HG03025 (cell line): ENCODE measurements around the gene C10orf90.

Experiments used
- ATAC-seq: cut with Tn5 transposase; IDR thresholded peaks from one replicate; pipeline ENCODE4 v1.9.1; 2021; ENCODE audit warnings: mild to moderate bottlenecking, moderate library complexity; ENCODE audit not compliant: unreplicated experiment, low FRiP score

Gene C10orf90

DNA sequence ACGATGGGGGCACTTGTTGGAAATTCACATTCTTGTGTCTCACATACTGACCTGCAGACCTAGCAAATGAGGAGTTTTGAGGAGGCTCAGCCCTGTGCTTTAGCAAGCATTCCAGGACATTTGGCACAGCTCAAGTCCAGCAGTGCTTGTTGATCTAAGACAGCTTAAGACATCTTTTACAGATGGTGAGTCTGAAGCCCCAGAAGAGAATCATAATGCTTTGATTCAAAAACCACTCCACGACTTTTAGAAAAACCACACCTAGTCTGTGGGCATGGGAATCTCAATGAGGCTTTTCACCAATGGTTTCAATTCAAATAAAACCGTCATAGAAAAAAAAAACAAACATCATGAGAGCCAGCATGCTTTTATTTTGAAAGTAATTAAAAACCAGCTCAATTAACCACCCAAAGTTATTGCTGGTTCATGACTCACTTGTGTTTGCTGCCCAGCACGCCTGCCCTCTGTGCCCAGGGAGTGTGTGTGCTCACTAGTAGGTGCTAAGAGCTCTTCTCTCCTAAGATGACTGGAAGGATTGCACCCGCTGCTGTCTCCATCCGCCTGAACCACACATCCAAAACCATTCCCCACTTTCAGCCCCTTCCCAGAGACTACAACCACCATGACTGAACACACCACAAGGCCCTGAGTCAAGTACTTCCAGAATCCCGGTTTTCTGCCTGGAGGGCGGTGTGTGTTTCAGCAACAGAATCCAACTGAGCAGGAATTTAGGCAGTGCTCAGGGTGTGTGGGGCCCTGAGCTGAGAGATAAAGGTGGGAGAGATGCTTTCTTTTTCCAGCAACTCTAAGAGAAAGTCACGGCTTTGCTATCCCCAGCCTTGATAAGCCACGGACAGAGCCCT lies 152.0 kb downstream of the C10orf90 start:
- no peak for ATAC-seq

DNA sequence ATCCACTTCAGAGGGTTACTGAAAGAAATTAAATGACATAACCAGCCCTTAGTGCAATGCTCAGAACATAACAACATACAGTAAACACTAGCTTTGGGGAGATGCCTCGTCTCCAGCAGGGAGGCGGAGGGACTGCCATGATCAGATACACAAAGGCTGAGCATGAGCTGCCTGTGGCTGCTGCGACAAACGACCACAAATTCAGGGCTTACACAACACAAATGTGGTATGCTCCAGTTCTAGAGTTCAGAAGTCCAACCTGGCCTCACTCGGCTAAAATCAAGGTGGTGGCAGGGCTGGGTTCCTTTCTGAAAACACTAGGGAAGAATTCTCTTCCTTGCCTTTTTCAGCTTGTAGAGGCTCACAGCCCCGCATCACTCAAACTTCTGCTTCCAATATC lies 154.0 kb downstream of the C10orf90 start:
- ATAC-seq: no peak

DNA sequence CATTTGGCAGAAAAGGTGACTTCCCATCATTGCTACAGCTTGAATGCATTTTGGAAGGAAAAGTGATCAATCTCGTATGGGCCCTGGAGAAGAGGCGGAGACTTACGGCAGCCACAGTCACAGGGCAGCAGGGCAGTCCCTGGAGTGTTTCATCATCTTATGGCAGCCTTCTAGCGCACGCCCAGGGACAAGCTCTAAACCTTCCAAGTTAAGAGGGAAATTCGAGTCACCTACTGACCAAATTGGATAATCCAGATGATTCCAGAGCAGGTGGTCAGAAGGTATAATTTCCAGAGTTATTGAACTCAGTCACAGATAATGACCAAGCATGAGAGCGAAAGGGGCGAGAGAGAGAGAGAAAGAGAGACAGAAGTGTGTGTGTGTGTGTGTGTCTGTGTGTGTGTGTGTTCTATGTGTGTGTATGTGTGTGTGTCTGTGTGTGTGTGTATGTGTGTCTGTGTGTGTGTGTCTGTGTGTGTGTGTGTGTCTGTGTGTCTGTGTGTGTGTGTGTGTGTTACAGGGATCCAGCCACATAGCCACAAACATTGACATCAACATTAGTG lies 158.5 kb downstream of the C10orf90 start:
- no peak for ATAC-seq

DNA sequence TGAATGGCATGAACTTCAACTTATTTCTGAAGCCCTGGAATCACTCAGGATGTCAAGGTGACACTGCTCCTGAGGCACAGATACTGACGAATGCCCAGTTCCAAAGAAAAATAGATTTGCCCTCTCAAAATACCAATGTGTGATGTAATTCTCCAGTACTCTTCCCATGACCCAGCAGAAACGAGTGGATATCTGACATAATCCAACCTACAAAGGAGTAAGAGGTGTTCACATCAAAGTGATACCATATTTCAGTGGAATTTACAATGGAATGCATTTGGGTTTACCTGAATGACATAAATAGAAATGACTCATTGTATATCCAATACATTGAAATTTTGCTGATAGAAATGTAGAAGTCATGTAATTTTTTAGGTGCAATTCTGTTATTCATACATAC lies 161.3 kb downstream of the C10orf90 start:
- no peak for ATAC-seq

DNA sequence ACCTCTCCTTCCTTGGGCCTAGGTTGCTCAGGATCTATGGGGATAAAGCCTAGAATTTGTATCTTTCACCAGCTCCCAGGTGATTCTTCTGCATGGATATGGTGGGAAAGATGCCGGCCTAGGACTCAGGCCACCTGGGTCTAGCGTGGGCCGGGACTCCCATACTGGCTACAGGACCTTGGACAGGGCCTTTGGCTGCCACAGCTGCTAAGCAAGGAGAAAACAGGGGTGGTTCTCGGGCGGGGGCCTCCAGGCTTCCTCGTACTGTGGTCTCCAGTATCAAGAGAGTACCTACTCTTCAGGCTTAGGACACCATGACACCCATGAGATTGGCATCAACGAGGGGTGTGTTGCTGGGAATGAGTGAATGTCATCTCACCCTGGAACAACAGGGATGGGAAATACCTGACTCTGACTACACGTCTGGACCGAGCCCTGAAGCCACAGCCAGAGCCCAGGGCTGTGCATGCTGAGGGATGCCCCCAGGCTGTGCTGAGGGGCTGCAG lies 161.9 kb downstream of the C10orf90 start:
- ATAC-seq: no peak

DNA sequence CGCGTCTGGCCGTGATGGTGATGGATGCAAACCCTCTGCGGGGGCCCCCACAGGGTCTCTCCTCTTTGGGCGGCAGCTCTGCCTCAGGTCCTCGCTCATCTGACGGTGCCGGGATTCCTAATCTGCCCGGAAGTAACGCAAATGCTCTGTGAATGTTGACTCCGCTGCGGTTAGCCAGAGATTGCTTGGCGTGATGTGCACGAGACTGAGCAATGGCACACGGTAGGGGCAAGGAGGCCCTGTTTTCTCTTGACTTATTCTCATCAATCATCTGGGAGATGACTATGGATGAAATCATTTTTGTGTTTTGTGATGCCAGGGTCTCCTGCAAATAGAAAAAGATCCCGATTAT lies 165.8 kb downstream of the C10orf90 start:
- ATAC-seq: no peak

DNA sequence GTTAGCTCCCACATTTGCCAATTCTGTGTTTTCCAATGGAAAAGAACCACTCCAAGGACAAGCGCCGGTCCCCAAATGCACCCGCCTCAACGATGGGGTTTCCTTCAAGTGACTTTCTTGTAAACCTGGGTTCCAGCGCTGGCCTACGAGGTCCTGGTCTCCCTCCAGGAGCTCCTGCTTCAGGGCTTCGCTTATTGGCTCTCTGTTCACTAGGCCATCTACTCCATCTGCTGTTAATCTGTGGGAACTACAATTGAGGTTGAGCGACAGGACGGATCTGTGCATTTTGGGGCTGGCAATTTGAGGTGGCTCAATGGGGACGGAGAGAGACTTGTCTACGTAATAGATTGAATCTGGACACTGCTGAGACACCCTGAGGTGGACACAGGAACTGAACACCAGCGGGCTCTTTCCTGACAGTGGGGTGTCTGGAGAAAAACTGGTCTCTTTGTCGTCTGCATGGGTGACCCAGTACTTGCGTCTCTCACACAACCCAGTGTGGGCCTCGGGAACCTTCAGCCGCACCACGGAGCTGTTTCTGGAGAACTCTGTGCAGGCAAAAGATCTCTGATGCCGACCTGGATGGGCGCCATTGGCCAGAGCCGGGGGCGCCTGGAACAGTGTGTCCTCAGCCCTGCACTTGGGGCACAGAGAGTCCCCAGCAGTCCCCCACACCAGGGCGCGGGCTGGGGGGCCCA lies 166.3 kb downstream of the C10orf90 start:
- ATAC-seq: no peak

DNA sequence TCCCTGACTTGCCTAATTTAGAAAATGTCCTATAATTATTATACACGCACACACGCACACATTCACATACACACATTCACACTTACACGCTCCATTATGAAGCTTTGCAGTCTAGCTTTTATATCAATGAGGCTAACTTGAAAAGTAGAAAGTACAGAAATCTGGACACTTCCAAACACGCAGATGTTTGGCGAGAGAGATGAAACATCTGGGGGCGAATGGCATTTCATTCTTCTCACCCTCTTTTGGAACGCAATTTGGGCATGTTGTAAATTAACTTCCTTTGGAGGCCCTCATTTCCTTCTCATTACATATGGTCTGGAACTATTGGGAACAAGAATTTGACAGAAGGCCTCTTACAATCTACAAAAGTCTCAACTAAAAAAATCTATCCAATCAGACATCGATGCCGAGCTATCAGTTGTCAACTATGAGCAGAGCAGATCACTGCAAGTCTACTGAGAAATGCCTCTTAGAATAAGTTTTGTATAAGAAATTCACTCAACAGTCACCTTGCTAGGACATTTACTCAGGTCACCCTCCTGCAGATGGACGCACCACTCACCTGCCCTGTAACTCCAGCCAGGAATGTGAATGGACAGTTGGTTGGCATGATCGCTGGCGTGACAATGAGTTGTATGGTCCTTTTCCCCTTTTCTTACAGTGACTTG lies 167.0 kb downstream of the C10orf90 start:
- ATAC-seq: no peak

DNA sequence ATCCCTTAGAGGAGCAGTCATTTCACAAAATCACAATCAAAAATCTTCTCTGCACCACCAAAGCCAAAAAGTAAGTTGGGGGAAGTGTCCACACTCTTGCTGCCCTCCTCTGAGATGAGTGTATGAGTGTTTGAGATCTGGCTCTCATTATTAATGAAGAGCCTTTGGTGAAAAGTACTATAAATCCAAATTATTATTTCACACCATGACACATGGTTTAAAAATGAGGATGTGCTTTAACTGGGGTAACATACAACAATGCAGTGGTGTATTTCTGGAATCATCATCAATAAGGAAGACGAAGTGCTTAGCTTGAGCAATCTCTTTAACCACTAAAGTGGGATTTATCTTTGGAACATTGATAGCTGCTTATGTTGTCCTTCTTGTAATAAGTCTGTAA lies 168.1 kb downstream of the C10orf90 start:
- ATAC-seq: no peak

DNA sequence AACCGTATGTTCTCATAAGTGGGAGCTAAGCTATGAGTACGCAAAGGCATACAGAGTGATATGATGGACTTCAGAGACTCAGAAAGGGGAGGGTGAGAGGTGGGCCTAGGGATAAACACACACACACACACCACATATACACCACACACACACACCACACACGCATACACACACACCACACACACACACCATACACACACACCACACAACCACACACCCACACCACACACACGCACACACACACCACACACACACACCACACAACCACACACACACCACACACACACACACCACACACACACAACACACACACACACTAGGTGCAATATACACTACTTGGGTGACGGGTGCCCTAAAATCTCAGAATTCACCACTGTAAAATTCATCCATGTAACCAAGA lies 168.7 kb downstream of the C10orf90 start:
- ATAC-seq: no peak

DNA sequence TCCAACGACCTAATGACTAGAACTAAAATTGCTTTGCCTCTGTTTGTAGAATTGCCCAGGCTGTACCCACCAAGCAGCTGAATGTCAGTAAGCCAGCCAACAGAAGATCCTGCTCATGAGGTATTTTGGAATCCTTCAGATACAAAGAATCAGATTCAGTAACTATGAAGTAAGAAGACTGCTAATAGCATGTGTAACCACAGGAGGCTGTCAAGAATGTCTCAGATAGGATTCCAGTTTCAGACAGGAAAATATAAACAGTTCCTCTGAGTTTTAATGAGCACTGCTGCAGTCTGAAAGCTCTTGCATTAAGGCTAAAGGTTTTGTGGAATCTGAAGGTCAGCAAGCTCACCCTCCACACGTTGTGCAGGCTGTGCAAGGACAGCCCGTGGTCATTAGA lies 169.6 kb downstream of the C10orf90 start:
- no peak for ATAC-seq

DNA sequence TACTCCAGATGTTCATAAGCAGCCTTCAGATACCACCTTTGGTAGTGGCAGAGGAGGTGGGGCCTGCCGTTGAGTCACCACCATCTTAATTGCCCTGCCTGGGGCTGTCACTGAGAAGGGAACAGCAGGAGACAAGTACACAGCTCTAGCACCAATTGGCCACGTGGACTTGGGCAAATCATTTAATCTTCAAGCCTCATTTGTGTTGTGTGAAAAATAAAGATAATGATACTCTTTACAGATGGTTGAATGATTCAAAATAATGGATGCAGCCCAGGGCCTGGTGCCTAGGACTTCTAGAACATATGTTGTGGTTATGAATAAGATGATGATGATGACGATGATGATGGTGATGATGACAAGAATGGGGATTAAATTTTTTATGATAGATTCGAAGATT lies 170.3 kb downstream of the C10orf90 start:
- no peak for ATAC-seq

DNA sequence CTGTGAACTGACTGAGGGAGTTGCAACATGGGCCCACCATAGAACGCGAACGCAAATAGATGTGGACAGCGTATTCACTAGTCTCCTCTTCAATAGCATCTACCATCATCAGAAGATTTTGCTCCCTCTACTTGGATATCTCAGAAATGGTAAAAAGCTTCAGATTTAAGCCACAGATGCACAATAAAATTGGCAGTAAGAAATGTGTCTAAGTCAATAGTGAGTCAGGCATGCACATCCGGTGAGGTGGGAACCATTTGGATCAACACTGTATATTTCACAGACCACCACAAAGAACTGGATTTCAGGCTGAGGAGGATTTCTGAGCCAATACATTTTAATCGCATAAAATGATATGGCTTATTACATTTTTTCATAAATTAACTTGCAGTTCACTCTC lies 170.7 kb downstream of the C10orf90 start:
- ATAC-seq: no peak

DNA sequence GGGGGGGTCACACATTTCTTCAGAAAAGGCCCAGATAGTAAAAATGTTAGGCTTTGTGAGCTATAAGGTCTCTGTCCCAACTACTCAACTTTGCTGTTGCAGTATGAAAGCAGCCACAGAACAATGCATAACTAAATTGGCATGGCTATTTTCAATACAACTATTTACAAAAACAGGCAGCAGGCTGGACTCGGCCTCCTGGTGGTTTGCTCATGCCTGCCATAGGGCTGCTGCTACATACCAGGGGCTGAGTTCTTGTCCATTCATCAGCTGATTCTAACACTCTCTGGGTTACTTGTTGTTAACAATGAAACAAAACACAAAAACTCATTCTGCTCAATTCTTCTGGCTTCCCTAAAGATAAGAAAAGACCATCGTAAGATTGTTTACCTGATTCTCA lies 172.8 kb downstream of the C10orf90 start:
- no peak for ATAC-seq

DNA sequence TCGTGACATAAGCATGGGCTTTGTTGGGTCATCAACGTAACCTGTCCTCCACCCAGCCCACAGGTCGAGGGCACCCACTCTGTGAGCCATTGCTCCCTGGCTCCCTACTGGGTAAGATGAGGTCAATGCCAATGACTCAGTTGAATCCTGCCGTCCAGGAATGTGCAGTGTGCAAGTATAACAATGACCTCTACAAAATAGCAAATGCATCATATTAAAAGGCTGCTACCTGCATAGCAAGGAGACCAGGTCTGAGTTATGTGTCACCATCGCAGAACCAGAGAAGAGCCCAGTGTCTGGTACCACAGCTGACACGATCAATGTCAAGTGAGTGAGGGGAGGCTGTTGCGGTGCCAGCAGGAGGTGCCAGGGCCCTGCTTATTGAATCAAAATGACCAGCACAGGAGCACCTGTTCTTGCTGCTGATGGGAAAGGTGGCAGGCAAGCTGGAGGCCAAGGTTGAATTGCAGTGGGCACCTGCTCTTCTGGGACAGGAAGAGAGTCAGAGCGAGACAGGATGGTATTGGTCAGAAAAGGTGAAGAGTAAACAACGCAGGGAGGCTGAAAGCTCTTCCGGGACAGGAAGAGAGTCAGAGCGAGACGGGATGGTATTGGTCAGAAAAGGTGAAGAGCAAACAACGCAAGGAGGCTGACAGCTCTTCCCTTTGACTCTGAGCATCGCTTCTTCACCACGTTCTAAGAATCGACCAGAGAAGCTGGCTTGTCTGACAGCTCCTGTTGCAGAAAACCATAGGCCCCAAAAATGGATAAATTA lies 173.5 kb downstream of the C10orf90 start:
- ATAC-seq: no peak

DNA sequence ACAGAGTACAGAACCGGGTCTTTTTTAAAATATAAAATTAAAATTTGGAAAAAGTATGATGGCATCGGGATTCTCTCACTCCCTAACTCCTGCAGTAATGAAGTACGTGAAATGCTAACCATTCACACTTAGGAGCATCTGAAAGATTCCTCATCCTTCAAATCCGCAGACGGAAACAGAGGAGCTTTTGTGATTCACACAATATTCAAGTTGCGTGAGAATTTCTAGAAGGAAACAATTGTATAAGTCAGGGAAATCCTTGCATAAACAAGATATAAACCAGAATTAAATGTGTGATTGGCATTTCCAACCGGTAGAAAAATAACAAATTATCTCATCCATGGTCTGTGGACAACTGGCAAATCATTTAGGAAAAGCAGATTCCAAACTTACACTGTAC lies 179.0 kb downstream of the C10orf90 start:
- ATAC-seq: no peak

DNA sequence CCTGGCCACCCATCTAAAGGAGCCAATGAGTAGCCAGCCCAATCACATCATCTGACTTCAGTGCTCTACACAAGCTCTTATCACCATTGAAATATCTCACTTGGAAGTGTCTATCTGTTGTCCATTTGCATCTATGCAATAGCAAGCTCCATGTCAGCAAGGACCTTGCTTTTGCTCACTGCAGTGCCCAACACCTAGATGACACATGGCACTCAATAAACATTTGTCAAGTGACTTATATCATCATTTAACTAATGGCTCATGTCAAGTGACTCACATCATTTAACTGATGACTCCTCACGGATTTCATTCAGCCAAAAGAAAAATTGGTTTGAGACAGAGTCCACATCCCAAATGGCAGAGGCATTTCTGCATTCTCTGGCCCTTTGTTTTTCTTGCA lies 189.3 kb downstream of the C10orf90 start:
- ATAC-seq: no peak

DNA sequence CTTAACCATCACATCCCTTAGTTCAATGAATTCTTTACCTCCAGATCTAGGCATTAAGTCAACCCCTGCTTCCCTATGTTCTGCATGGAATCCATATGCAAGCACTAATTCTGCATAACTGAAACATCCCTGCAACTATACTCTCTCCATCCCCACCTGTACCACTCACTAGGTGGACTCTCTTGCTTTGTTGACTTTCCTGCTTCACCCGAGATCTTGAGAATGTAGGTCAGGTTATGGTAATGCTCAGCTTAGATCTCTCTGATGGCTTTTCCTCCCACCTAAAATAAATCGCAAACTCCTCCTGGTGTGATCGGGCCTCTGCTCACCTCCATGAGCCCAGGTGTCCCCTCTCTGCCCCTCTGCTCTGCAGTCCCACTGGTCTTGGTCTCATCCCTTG lies 189.8 kb downstream of the C10orf90 start:
- ATAC-seq: no peak

DNA sequence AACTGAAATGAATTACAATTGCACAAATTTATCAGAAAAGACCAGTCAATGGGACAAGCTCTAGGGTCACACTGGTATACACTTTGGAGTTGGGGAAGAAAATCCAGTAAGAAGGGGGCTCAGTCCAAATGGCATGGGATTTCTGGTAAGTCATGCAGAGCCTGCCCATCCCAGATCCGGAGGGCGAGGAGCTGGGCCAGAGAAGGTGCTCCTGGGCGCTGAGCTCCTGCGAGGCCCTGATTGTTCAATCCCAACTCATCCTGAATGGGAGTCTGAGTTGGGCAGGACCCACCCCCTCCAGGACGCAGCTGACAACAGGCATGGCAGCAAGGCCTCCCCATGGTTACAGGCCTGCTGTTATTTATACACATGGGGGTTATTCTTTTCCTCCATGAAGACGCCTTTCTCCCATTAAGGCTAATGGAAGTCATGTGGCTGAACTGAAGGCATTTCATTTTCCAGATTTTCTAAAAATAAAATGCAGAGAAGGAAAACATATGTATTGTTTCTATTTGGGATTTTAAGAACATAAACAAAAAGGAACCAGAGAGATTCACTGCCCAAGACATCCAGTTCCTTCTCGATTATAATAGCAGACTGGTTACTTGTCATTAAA lies 191.1 kb downstream of the C10orf90 start:
- ATAC-seq: no peak

DNA sequence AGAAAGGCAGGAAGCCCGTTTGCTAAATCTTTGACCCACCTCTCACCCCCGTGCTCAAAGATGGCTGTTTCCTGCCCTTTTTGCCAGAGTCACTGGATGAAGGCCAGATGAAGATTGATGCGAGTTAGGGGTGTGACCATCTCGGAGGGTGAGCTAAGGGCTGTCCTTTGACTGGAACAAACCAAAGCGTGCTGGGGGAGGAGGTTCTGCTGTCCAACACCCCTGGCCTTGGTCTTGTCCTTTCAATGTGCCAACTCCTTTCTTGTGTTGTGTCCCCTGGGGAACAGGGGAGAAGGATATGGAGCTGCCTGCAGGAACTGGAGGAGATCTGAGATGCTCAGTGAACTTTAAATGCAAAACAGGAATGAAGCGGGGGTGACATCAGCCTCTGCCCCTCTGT lies 191.9 kb downstream of the C10orf90 start:
- ATAC-seq: no peak
